H1 (cell line): ENCODE data around the gene ZNF385C. TPM values are rescaled to one million over a fixed set of nuclear protein-coding genes. Genes with fewer than 3 reads are reported as not detected.
A peak's percentile ranks its signal among the peaks of the same experiment; 100 is the strongest.

Experiments used
- ASH2L ChIP-seq: fragments of 200-600, 300-600 bp; sonication (generic); IDR thresholded peaks from one replicate; pipeline ENCODE4 v1.7.1; 2017; ENCODE audit warnings: low read length
- BCL11A ChIP-seq, 2 experiments: IDR thresholded peaks; one replicate each; pipeline ENCODE4 v1.6.1; 2011; ENCODE audit warnings: low read depth in 2 of 2, low read length in 2 of 2, mild to moderate bottlenecking in 2 of 2
- CHD2 ChIP-seq: IDR thresholded peaks from 2 replicates; pipeline ENCODE4 v1.6.1; 2012; ENCODE audit warnings: low read length, improper control_type of control experiment
- CTCF ChIP-seq, 3 experiments: IDR thresholded peaks; 1 replicate in 2 of 3; 2 replicates in 1 of 3; pipeline versions ENCODE4 v1.5.1 to v1.6.1; 2011; ENCODE audit warnings: low read length in 3 of 3, mild to moderate bottlenecking in 3 of 3, inconsistent platforms in 2 of 3, low read depth in 1 of 3, moderate library complexity in 1 of 3; ENCODE audit not compliant: insufficient read depth in 1 of 3; ENCODE audit errors: control extremely low read depth in 1 of 3
- EGR1 ChIP-seq: IDR thresholded peaks from 2 replicates; pipeline ENCODE4 v1.6.1; 2011; ENCODE audit warnings: low read depth, low read length, borderline replicate concordance
- GABPA ChIP-seq: IDR thresholded peaks from 2 replicates; pipeline ENCODE4 v1.6.1; 2011; ENCODE audit warnings: mild to moderate bottlenecking, low read length, moderate library complexity, borderline replicate concordance; ENCODE audit not compliant: insufficient read depth
- HDAC2 ChIP-seq, 2 experiments: fragments of 300-600 bp in 1 of 2; sonication (generic) in 1 of 2; IDR thresholded peaks; 2 replicates each; pipeline ENCODE4 v1.6.1; 2011 to 2012; ENCODE audit warnings: low read depth in 2 of 2, low read length in 2 of 2, mild to moderate bottlenecking in 2 of 2, moderate library complexity in 2 of 2, borderline replicate concordance in 1 of 2, inconsistent platforms in 1 of 2
- NANOG ChIP-seq: IDR thresholded peaks from 2 replicates; pipeline ENCODE4 v1.6.1; 2011; ENCODE audit warnings: low read length, low read depth, mild to moderate bottlenecking, inconsistent platforms; ENCODE audit not compliant: insufficient read depth, poor library complexity, severe bottlenecking
- PHF8 ChIP-seq: fragments of 200-600 bp; sonication (generic); conservative IDR thresholded peaks from 2 replicates; pipeline ENCODE4 v1.7.1; 2012; ENCODE audit warnings: low read depth, mild to moderate bottlenecking, inconsistent platforms, low read length, moderate library complexity
- POLR2A ChIP-seq, 2 experiments: IDR thresholded peaks; 1 replicate in 1 of 2; 2 replicates in 1 of 2; pipeline ENCODE4 v1.6.1; 2011; ENCODE audit warnings: low read depth in 2 of 2, low read length in 2 of 2, mild to moderate bottlenecking in 2 of 2; ENCODE audit errors: control extremely low read depth in 1 of 2
- POLR2AphosphoS5 ChIP-seq: IDR thresholded peaks from 2 replicates; pipeline ENCODE4 v1.6.1; 2011; ENCODE audit warnings: low read depth, low read length
- SIN3A ChIP-seq, 2 experiments: IDR thresholded peaks in 1 of 2; conservative IDR thresholded peaks in 1 of 2; 2 replicates each; pipeline ENCODE4 v1.6.1; 2011 to 2012; ENCODE audit warnings: low read length in 2 of 2, improper control_type of control experiment in 1 of 2, low read depth in 1 of 2, mild to moderate bottlenecking in 1 of 2
- SP1 ChIP-seq: IDR thresholded peaks from 2 replicates; pipeline ENCODE4 v1.6.1; 2011; ENCODE audit warnings: low read depth, low read length
- TAF1 ChIP-seq: IDR thresholded peaks from 2 replicates; pipeline ENCODE4 v1.6.1; 2011; ENCODE audit warnings: mild to moderate bottlenecking, low read depth, low read length
- TBP ChIP-seq: IDR thresholded peaks from 2 replicates; pipeline ENCODE4 v1.6.1; 2011; ENCODE audit warnings: low read depth, low read length, improper control_type of control experiment
- TEAD4 ChIP-seq: IDR thresholded peaks from 2 replicates; pipeline ENCODE4 v1.6.1; 2012; ENCODE audit warnings: low read depth, low read length, inconsistent platforms, mixed read lengths
- YY1 ChIP-seq: IDR thresholded peaks from 2 replicates; pipeline ENCODE4 v1.6.1; 2011; ENCODE audit warnings: low read depth, mild to moderate bottlenecking, low read length
- polyA plus RNA-seq, 7 experiments: library from polyadenylated mRNA; depleted of rRNA in 3 of 7; stranded (reverse) in 5 of 7; unstranded in 2 of 7; fragments of >200 nt in 5 of 7; fragments of 200-250 nt in 2 of 7; gene quantifications; 1 replicate in 5 of 7; 2 replicates in 1 of 7; 4 replicates in 1 of 7; pipeline versions ENCODE4 v1.2.1 to v1.2.3, GENCODE V29; 2011 to 2013; ENCODE audit warnings: missing spikeins in 2 of 7, mixed read lengths in 2 of 7
- total RNA-seq: library from RNA; stranded (reverse); fragmentation: NEBNext Ultra II Directional; extraction: Animal tissue kit (Norgen Biotek cat#: 25700); gene quantifications from 2 replicates; pipeline ENCODE4 v1.2.1, GENCODE V29; 2021
- TF ChIP-seq, protein P1 (sequence below): IDR thresholded peaks from 2 replicates; pipeline ENCODE4 v1.6.1; 2011; ENCODE audit warnings: low read length, improper control_type of control experiment
- TF ChIP-seq, protein P2 (sequence below): IDR thresholded peaks from 2 replicates; pipeline ENCODE4 v1.6.1; 2012; ENCODE audit warnings: inconsistent platforms

Gene ZNF385C
- total and polyA plus RNA-seq, 2 of the 8 experiments (the other 6 are each of a cell fraction or from before 2014, with no cell fraction given): 3.9 to 6.1 TPM

DNA sequence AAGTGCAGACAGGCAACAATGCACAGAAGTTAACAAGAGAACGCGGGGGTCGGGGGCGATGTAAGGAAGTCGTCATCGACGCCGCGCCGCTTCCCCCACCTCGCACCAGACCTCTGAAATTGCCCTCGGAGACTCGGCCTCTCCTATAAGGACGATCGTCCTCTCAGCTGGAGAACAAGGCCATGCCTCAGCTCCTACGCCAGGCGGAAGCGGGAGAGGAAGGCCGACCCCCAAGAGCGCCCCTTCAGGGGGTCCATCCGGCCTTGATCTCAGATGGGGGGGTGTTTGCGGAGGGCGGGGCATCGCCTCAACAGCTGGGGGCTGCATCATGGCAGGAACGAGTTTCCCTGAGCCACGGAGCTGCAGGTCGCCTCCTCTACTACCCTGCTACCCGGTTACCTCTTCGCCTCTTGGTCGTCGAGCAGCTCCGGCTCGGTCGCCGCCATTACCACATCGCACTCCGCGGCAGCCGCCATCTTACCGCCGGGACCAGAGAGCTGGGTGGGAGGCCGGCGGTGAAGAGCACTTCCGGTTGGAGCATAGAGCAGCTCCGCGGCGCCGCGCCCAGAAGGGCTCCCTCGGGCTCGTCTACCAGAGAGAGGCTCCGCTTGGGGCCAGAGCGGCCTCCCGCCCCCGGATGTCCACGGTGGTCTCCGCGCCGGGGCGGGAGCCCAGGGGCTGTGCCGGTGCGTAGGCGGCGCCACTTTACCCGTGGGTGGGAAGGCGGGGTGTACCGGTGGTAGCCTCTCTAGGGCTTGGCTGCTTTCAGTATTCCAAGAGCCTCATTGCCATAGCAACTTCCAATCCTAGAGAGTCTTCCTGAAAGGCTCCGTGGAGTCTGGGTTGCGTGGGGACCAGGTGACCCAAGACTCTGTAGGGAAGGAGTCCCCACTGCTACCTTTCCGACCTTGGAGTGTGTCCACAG, 81.1 kb downstream of the ZNF385C start, which contains the start of gene DNAJC7 (continued):
- TF ChIP-seq PHF8 (peak; percentile 97), NANOG (peak; percentile 10), BCL11A (IDR thresholded peaks at IDR 0.05; ENCODE audit: low read depth in 2 of 2, low read length in 2 of 2) (no peak), YY1 (peak; percentile 98), TEAD4 (no peak; the same call in 1 of the 2 replicates), SP1 (0 out of 2 replicates have a peak, but pooled peaks have one; percentile 14), TBP (peak; percentile 95), POLR2AphosphoS5 (peak; percentile 89), HDAC2 (IDR thresholded peaks at IDR 0.05; ENCODE audit: borderline replicate concordance in 1 of 2, low read depth in 2 of 2, low read length in 2 of 2) (peak in 1 of 2 experiments; percentile 83; a peak in 2 of 4 replicates), CTCF (IDR thresholded peaks at IDR 0.05; ENCODE audit: control extremely low read depth in 1 of 3, insufficient read depth in 1 of 3, low read depth in 1 of 3, low read length in 3 of 3) (0 out of 4 replicates have a peak, but pooled peaks of 1 of the 3 experiments have one; percentile 14), EGR1 (peak; percentile 99), POLR2A (IDR thresholded peaks at IDR 0.05; ENCODE audit: control extremely low read depth in 1 of 2, low read depth in 2 of 2, low read length in 2 of 2) (peak; percentile 84 to 96), CHD2 (peak; percentile 47; the same call in 1 of the 2 replicates), ASH2L (peak; percentile 92), SIN3A (conservative IDR thresholded peaks at IDR 0.05 in 1 of 2, IDR thresholded peaks at IDR 0.05 in 1 of 2; ENCODE audit: low read depth in 1 of 2, low read length in 2 of 2) (peak; percentile 42 to 70; a peak in 2 of 4 replicates), GABPA (peak; percentile 86), TAF1 (peak; percentile 99)
- TF ChIP-seq, protein P1, sequence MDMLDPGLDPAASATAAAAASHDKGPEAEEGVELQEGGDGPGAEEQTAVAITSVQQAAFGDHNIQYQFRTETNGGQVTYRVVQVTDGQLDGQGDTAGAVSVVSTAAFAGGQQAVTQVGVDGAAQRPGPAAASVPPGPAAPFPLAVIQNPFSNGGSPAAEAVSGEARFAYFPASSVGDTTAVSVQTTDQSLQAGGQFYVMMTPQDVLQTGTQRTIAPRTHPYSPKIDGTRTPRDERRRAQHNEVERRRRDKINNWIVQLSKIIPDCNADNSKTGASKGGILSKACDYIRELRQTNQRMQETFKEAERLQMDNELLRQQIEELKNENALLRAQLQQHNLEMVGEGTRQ: no peak
- TF ChIP-seq, protein P2, sequence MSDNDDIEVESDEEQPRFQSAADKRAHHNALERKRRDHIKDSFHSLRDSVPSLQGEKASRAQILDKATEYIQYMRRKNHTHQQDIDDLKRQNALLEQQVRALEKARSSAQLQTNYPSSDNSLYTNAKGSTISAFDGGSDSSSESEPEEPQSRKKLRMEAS: 0 out of 2 replicates have a peak, but pooled peaks have one; percentile 3
